Peyer's patch (tissue), 4 donors: ENCODE data around the gene LRRC26. TPM values are rescaled to one million over a fixed set of nuclear protein-coding genes. Genes with fewer than 3 reads are reported as not detected.

Source experiments
- DNase-seq, 3 donors: peaks; one replicate each; pipeline ENCODE4 v3.0.0-alpha.2; 2017 to 2019
- H3K27ac ChIP-seq, 4 donors: fragments of 200-600 bp; sonication (generic); one replicate each; pipeline ENCODE4 v1.5.1; 2016 to 2019
- H3K27me3 ChIP-seq, 2 donors: fragments of 200-600 bp; sonication (generic); one replicate each; pipeline ENCODE4 v1.5.1; 2019
- H3K36me3 ChIP-seq, 3 donors: fragments of 200-600 bp; sonication (generic); one replicate each; pipeline ENCODE4 v1.5.1; 2016 to 2019
- H3K4me1 ChIP-seq, 4 donors: fragments of 200-600 bp; sonication (generic); one replicate each; pipeline ENCODE4 v1.5.1; 2016 to 2019
- H3K4me3 ChIP-seq, 4 donors: fragments of 200-600 bp; sonication (generic); 1 replicate in 3 of 4; 2 replicates in 1 of 4; pipeline ENCODE4 v1.5.1; 2016 to 2019; ENCODE audit warnings: mild to moderate bottlenecking in 1 of 4
- H3K9me3 ChIP-seq, 4 donors: fragments of 200-600 bp; sonication (generic); one replicate each; pipeline ENCODE4 v1.5.1; 2016 to 2019; ENCODE audit warnings: mild to moderate bottlenecking in 1 of 4
- CTCF ChIP-seq, 6 experiments: fragments of 450-650 bp in 4 of 6; fragments of 200-600 bp in 2 of 6; sonication (generic) in 1 of 6; IDR thresholded peaks; one replicate each; pipeline ENCODE4 v1.5.1; 2017 to 2019; ENCODE audit warnings: antibody characterized with exemption in 6 of 6, mild to moderate bottlenecking in 3 of 6, moderate library complexity in 1 of 6
- POLR2A ChIP-seq, 2 donors: fragments of 450-650 bp; IDR thresholded peaks; one replicate each; pipeline ENCODE4 v1.5.1; 2017; ENCODE audit warnings: antibody characterized with exemption in 2 of 2, mild to moderate bottlenecking in 2 of 2, moderate library complexity in 2 of 2
- total RNA-seq, 4 donors: library from RNA; depleted of rRNA; stranded (reverse); fragments of >200 nt; gene quantifications; one replicate each; pipeline ENCODE4 v1.1.0, GENCODE V29; 2016

Gene LRRC26
- 10 to 100 TPM; 14.5 to 45.7 (median 34.1) TPM for total RNA-seq

GRCh38 chr9:137169896-137170358 lies at the start of gene LRRC26:
Gene LRRC26 (minus strand): TSS chr9:137170051. CDS start chr9:137169943, 108 bp downstream.
- no peak for TF ChIP-seq POLR2A (IDR thresholded peaks at IDR 0.05)
- no peak for TF ChIP-seq CTCF (IDR thresholded peaks at IDR 0.05)
- peaks cover 6 to 35% (median 18%) of the 10 kb centered on the region in 4 donors for H3K4me1 ChIP-seq
- peak within 1 kb of the TSS; percentile 8 to 58 (median 48) for H3K4me3 ChIP-seq
- H3K27ac ChIP-seq = peak within 1 kb of the TSS in 2 of 4 donors; percentile 14 to 35
- H3K9me3 ChIP-seq = peaks cover 0 to 3% (median 0%) of the 10 kb centered on the region in 4 donors
- peak in 1 of 3 donors; percentile 74 for DNase-seq
- H3K36me3 ChIP-seq = no peaks in the 10 kb centered on the region
- peaks cover 0 to 59% of the 10 kb centered on the region in 2 donors for H3K27me3 ChIP-seq

GRCh38 chr9:137218754-137219271 lies 49.0 kb upstream of the LRRC26 start:
- peaks cover 3 to 44% (median 13%) of the 10 kb centered on the region in 4 donors for H3K4me1 ChIP-seq
- H3K9me3 ChIP-seq = no peaks in the 10 kb centered on the region
- H3K4me3 ChIP-seq = peak overlapping the region in 2 of 4 donors; percentile 54 to 62
- H3K27ac ChIP-seq = peak overlapping the region in 3 of 4 donors; percentile 74 to 95 (median 83)
- peaks cover 0 to 15% (median 0%) of the 10 kb centered on the region in 3 donors for H3K36me3 ChIP-seq
- peak; percentile 46 to 59 for TF ChIP-seq POLR2A (IDR thresholded peaks at IDR 0.05)
- TF ChIP-seq CTCF (IDR thresholded peaks at IDR 0.05) = no peak
- no peaks in the 10 kb centered on the region for H3K27me3 ChIP-seq
- DNase-seq = peak in 2 of 3 donors; percentile 77 to 78

- Histone ChIP-seq H3K9me3 (no peaks in the 10 kb centered on the region), H3K27me3 (no peaks in the 10 kb centered on the region), H3K4me1 (peaks cover 3 to 44% (median 12%) of the 10 kb centered on the region in 4 donors), H3K4me3 (peak overlapping the region in 3 of 4 donors; percentile 14 to 62 (median 54)), H3K36me3 (peaks cover 0 to 15% (median 0%) of the 10 kb centered on the region in 3 donors), H3K27ac (peak overlapping the region in 3 of 4 donors; percentile 74 to 95 (median 83))
- TF ChIP-seq CTCF (IDR thresholded peaks at IDR 0.05) (no peak), POLR2A (IDR thresholded peaks at IDR 0.05) (no peak)
- no peak for DNase-seq
Measured at GRCh38 chr9:137218212-137218753, 48.4 kb upstream of the LRRC26 start.

GRCh38 chr9:137217276-137218211 lies 47.7 kb upstream of the LRRC26 start:
- Histone ChIP-seq H3K9me3 (no peaks in the 10 kb centered on the region), H3K4me3 (peak overlapping the region in 3 of 4 donors; percentile 14 to 62 (median 54)), H3K36me3 (peaks cover 0 to 15% (median 0%) of the 10 kb centered on the region in 3 donors), H3K4me1 (peaks cover 3 to 38% (median 7%) of the 10 kb centered on the region in 4 donors), H3K27ac (peak overlapping the region in 3 of 4 donors; percentile 74 to 95 (median 83)), H3K27me3 (no peaks in the 10 kb centered on the region)
- peak in 3 of 6 experiments; percentile 38 to 39 (median 39) for TF ChIP-seq CTCF (IDR thresholded peaks at IDR 0.05)
- peak; percentile 87 to 94 for TF ChIP-seq POLR2A (IDR thresholded peaks at IDR 0.05)
- DNase-seq = peak in 2 of 3 donors; percentile 92 to 94
